WTC11 (cell line): ENCODE results near the gene PAEP. TPM values are rescaled to one million over a fixed set of nuclear protein-coding genes. Genes with fewer than 3 reads are reported as not detected.

Experiments
- ATAC-seq: fragments of 200-7000 bp; cut with Tn5 transposase; 2 replicates; pipeline ENCODE4 v1.10.0; 2021; ENCODE audit warnings: mild to moderate bottlenecking, moderate library complexity
- CTCF ChIA-PET: fragments of 300-600 bp; sonication (Branson Sonifier 250); formaldehyde crosslinking; loops from one replicate; lab custom pipeline; 2021; ENCODE audit warnings: antibody characterized with exemption; lab: Charles Lee
- POLR2A ChIA-PET: fragments of 350-600 bp; sonication (Branson Sonifier 250); formaldehyde crosslinking; loops from one replicate; lab custom pipeline; 2021; ENCODE audit warnings: antibody characterized with exemption; lab: Charles Lee
- DNase-seq: peaks from one replicate; pipeline ENCODE4 v3.0.0; 2021; ENCODE audit warnings: low spot score
- H3K27ac Mint-ChIP-seq: 2 replicates; pipeline ENCODE4 v1.8.0; 2021; ENCODE audit warnings: mixed read lengths
- H3K27me3 Mint-ChIP-seq: 2 replicates; pipeline ENCODE4 v1.8.0; 2021; ENCODE audit warnings: low read depth, mild to moderate bottlenecking, moderate library complexity, mixed read lengths
- H3K36me3 Mint-ChIP-seq: 2 replicates; pipeline ENCODE4 v1.8.0; 2021; ENCODE audit warnings: mixed read lengths
- H3K4me1 Mint-ChIP-seq: 2 replicates; pipeline ENCODE4 v1.8.0; 2022; ENCODE audit warnings: mixed read lengths
- H3K4me3 Mint-ChIP-seq: 2 replicates; pipeline ENCODE4 v1.8.0; 2021; ENCODE audit warnings: mild to moderate bottlenecking, moderate library complexity, mixed read lengths
- H3K9me3 Mint-ChIP-seq: 2 replicates; pipeline ENCODE4 v1.8.0; 2021; ENCODE audit warnings: mixed read lengths
- ETV6 ChIP-seq: sonication (generic); formaldehyde crosslinking; IDR thresholded peaks from 2 replicates; pipeline ENCODE4 v1.8.1; 2022; ENCODE audit warnings: mild to moderate bottlenecking, missing genetic modification reagents
- MXD4 ChIP-seq: fragments of 250-450 bp; sonication (Bioruptor Pico); IDR thresholded peaks from 2 replicates; pipeline ENCODE4 v1.8.0; 2021; ENCODE audit warnings: mild to moderate bottlenecking, moderate library complexity, borderline replicate concordance
- RORB ChIP-seq: fragments of 250-450 bp; sonication (Bioruptor Pico); IDR thresholded peaks from 2 replicates; pipeline ENCODE4 v1.9.0; 2021; ENCODE audit warnings: mild to moderate bottlenecking
- SOX15 ChIP-seq: fragments of 250-450 bp; sonication (Bioruptor Pico); IDR thresholded peaks from 2 replicates; pipeline ENCODE4 v1.9.0; 2021; ENCODE audit warnings: mild to moderate bottlenecking
- ZNF232 ChIP-seq: sonication (generic); formaldehyde crosslinking; IDR thresholded peaks from 2 replicates; pipeline ENCODE4 v1.8.0; 2022; ENCODE audit warnings: mild to moderate bottlenecking, missing genetic modification reagents
- total RNA-seq: library from RNA; stranded (reverse); gene quantifications from 3 replicates; pipeline ENCODE4 v1.2.3, GENCODE V29; 2021
- TF ChIP-seq, protein P1 (sequence below): sonication (generic); formaldehyde crosslinking; IDR thresholded peaks from 2 replicates; pipeline ENCODE4 v1.8.1; 2023; ENCODE audit warnings: mild to moderate bottlenecking, missing genetic modification reagents, borderline replicate concordance
- TF ChIP-seq, protein P2 (sequence below): sonication (generic); formaldehyde crosslinking; IDR thresholded peaks from 2 replicates; pipeline ENCODE4 v1.8.1; 2023; ENCODE audit warnings: mild to moderate bottlenecking, missing genetic modification reagents, moderate library complexity
- TF ChIP-seq, protein P3 (sequence below): sonication (generic); formaldehyde crosslinking; IDR thresholded peaks from 2 replicates; pipeline ENCODE4 v1.8.1; 2022; ENCODE audit warnings: low read depth, mild to moderate bottlenecking, moderate library complexity, missing genetic modification reagents, borderline replicate concordance
- TF ChIP-seq, protein P4 (sequence below): sonication (generic); formaldehyde crosslinking; IDR thresholded peaks from 2 replicates; pipeline ENCODE4 v1.8.0; 2022; ENCODE audit warnings: mild to moderate bottlenecking, missing genetic modification reagents
- TF ChIP-seq, protein P5 (sequence below): sonication (generic); formaldehyde crosslinking; IDR thresholded peaks from 2 replicates; pipeline ENCODE4 v1.8.1; 2023; ENCODE audit warnings: mild to moderate bottlenecking, missing genetic modification reagents
- TF ChIP-seq, protein P6 (sequence below): fragments of 250-450 bp; sonication (Bioruptor Pico); IDR thresholded peaks from 2 replicates; pipeline ENCODE4 v1.9.0; 2021; ENCODE audit warnings: mild to moderate bottlenecking

PAEP gene
- total RNA-seq, 1 experiment from 2014 or later = not detected

DNA sequence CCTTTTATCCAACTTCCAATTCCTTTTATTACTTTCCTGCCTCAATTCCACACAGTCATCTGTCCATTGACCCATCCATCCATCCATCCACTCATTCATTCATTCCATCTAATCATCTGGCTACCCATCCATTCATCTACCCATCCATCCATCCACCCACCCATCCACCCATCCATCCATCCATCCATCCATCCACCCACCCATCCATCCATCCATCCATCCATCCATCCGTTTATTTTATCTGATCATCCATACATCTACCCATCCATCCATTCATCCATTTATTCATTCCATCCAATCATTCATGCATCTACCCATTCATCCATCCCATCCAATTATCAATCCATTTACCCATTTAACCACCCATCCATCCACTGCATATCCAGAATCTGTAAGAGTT, 11.6 kb downstream of the PAEP start (continued):
- TF ChIP-seq, protein P1, sequence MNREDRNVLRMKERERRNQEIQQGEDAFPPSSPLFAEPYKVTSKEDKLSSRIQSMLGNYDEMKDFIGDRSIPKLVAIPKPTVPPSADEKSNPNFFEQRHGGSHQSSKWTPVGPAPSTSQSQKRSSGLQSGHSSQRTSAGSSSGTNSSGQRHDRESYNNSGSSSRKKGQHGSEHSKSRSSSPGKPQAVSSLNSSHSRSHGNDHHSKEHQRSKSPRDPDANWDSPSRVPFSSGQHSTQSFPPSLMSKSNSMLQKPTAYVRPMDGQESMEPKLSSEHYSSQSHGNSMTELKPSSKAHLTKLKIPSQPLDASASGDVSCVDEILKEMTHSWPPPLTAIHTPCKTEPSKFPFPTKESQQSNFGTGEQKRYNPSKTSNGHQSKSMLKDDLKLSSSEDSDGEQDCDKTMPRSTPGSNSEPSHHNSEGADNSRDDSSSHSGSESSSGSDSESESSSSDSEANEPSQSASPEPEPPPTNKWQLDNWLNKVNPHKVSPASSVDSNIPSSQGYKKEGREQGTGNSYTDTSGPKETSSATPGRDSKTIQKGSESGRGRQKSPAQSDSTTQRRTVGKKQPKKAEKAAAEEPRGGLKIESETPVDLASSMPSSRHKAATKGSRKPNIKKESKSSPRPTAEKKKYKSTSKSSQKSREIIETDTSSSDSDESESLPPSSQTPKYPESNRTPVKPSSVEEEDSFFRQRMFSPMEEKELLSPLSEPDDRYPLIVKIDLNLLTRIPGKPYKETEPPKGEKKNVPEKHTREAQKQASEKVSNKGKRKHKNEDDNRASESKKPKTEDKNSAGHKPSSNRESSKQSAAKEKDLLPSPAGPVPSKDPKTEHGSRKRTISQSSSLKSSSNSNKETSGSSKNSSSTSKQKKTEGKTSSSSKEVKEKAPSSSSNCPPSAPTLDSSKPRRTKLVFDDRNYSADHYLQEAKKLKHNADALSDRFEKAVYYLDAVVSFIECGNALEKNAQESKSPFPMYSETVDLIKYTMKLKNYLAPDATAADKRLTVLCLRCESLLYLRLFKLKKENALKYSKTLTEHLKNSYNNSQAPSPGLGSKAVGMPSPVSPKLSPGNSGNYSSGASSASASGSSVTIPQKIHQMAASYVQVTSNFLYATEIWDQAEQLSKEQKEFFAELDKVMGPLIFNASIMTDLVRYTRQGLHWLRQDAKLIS = no peak

DNA sequence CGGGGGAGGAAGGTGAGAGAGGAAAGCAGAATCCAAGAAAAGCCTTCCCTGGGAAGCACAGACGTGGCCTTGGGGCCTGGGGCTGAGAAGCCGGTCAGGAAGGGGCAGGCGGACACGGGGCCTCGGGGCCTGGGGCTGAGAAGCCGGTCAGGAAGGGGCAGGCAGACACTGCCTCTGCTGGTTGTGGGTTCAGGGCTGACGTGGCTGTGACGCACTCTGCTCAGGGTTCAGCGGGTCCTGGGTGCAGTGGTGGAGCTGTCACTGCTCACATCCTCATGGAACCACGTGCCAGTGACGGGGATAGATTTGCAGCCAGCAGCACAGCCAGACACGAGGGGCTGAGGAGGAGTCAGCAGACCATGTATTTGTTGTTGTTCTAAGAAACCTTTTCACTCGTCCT, 12.8 kb downstream of the PAEP start:
- POLR2A ChIA-PET = no interaction called here
- no peaks in the 10 kb centered on the region for H3K27me3 Mint-ChIP-seq
- peaks cover 6% of the 10 kb centered on the region for H3K36me3 Mint-ChIP-seq
- H3K27ac Mint-ChIP-seq = no peak overlapping the region
- H3K4me3 Mint-ChIP-seq = no peak overlapping the region
- peaks cover 9% of the 10 kb centered on the region for H3K4me1 Mint-ChIP-seq
- CTCF ChIA-PET = interaction anchor here (0.6 kb wide), 1 partner anchor 18 kb away, joined by 3 read pairs; no protein-coding TSS in a partner anchor
- DNase-seq (no peak), ATAC-seq (no peak)
- peaks cover 6% of the 10 kb centered on the region for H3K9me3 Mint-ChIP-seq
- no peak for TF ChIP-seq ZNF232 (CRISPR knock-in tag)
- TF ChIP-seq RORB (CRISPR knock-in tag) = no peak
- TF ChIP-seq, protein P2, sequence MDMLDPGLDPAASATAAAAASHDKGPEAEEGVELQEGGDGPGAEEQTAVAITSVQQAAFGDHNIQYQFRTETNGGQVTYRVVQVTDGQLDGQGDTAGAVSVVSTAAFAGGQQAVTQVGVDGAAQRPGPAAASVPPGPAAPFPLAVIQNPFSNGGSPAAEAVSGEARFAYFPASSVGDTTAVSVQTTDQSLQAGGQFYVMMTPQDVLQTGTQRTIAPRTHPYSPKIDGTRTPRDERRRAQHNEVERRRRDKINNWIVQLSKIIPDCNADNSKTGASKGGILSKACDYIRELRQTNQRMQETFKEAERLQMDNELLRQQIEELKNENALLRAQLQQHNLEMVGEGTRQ = no peak
- TF ChIP-seq, protein P3, sequence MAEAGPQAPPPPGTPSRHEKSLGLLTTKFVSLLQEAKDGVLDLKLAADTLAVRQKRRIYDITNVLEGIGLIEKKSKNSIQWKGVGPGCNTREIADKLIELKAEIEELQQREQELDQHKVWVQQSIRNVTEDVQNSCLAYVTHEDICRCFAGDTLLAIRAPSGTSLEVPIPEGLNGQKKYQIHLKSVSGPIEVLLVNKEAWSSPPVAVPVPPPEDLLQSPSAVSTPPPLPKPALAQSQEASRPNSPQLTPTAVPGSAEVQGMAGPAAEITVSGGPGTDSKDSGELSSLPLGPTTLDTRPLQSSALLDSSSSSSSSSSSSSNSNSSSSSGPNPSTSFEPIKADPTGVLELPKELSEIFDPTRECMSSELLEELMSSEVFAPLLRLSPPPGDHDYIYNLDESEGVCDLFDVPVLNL (CRISPR knock-in tag) = no peak
- TF ChIP-seq, protein P4, sequence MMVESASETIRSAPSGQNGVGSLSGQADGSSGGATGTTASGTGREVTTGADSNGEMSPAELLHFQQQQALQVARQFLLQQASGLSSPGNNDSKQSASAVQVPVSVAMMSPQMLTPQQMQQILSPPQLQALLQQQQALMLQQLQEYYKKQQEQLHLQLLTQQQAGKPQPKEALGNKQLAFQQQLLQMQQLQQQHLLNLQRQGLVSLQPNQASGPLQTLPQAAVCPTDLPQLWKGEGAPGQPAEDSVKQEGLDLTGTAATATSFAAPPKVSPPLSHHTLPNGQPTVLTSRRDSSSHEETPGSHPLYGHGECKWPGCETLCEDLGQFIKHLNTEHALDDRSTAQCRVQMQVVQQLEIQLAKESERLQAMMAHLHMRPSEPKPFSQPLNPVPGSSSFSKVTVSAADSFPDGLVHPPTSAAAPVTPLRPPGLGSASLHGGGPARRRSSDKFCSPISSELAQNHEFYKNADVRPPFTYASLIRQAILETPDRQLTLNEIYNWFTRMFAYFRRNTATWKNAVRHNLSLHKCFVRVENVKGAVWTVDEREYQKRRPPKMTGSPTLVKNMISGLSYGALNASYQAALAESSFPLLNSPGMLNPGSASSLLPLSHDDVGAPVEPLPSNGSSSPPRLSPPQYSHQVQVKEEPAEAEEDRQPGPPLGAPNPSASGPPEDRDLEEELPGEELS = no peak
- TF ChIP-seq, protein P5, sequence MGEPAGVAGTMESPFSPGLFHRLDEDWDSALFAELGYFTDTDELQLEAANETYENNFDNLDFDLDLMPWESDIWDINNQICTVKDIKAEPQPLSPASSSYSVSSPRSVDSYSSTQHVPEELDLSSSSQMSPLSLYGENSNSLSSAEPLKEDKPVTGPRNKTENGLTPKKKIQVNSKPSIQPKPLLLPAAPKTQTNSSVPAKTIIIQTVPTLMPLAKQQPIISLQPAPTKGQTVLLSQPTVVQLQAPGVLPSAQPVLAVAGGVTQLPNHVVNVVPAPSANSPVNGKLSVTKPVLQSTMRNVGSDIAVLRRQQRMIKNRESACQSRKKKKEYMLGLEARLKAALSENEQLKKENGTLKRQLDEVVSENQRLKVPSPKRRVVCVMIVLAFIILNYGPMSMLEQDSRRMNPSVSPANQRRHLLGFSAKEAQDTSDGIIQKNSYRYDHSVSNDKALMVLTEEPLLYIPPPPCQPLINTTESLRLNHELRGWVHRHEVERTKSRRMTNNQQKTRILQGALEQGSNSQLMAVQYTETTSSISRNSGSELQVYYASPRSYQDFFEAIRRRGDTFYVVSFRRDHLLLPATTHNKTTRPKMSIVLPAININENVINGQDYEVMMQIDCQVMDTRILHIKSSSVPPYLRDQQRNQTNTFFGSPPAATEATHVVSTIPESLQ (CRISPR knock-in tag) = no peak
- no peak for TF ChIP-seq SOX15 (CRISPR knock-in tag)

DNA sequence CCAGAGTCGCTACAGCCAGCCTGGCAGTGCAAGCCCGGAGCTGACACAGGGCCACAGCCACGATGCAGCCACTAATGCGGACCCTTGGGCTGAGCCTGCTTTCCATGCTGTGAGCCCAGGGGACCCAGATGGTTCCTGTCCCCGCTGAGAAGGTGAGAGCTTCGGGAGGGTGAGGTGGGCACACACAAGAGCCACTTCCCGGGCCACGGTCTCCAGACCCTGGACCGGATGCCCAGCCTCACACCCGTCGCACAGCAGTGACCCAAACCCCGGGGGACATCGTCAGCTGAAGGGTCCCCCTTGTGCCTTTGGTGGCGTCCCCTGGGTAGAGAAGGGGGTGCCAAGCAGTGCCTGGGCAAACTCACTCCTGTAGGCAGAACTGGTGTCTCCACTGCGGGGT, 13.4 kb downstream of the PAEP start:
- TF ChIP-seq, protein P6, sequence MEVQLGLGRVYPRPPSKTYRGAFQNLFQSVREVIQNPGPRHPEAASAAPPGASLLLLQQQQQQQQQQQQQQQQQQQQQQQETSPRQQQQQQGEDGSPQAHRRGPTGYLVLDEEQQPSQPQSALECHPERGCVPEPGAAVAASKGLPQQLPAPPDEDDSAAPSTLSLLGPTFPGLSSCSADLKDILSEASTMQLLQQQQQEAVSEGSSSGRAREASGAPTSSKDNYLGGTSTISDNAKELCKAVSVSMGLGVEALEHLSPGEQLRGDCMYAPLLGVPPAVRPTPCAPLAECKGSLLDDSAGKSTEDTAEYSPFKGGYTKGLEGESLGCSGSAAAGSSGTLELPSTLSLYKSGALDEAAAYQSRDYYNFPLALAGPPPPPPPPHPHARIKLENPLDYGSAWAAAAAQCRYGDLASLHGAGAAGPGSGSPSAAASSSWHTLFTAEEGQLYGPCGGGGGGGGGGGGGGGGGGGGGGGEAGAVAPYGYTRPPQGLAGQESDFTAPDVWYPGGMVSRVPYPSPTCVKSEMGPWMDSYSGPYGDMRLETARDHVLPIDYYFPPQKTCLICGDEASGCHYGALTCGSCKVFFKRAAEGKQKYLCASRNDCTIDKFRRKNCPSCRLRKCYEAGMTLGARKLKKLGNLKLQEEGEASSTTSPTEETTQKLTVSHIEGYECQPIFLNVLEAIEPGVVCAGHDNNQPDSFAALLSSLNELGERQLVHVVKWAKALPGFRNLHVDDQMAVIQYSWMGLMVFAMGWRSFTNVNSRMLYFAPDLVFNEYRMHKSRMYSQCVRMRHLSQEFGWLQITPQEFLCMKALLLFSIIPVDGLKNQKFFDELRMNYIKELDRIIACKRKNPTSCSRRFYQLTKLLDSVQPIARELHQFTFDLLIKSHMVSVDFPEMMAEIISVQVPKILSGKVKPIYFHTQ (CRISPR knock-in tag) = no peak
- TF ChIP-seq ETV6 (CRISPR knock-in tag) (no peak), MXD4 (CRISPR knock-in tag) (no peak)
- CTCF ChIA-PET = interaction anchor here (0.6 kb wide), 1 partner anchor 19 kb away, joined by 3 read pairs; no protein-coding TSS in a partner anchor
- peaks cover 9% of the 10 kb centered on the region for H3K4me1 Mint-ChIP-seq
- H3K27ac Mint-ChIP-seq = no peak overlapping the region
- POLR2A ChIA-PET = no interaction called here
- H3K9me3 Mint-ChIP-seq = peaks cover under 1% of the 10 kb centered on the region
- H3K4me3 Mint-ChIP-seq = no peak overlapping the region
- DNase-seq (no peak), ATAC-seq (no peak)
- H3K27me3 Mint-ChIP-seq = no peaks in the 10 kb centered on the region
- peaks cover under 1% of the 10 kb centered on the region; the same call in 1 of the 2 replicates for H3K36me3 Mint-ChIP-seq
